Measurements from ENCODE around the gene MEX3A. TPM values are rescaled to one million over a fixed set of nuclear protein-coding genes. Genes with fewer than 3 reads are reported as not detected.

The MEX3A gene
- total RNA-seq, 1 experiment from 2014 or later = 90.0 TPM

DNA sequence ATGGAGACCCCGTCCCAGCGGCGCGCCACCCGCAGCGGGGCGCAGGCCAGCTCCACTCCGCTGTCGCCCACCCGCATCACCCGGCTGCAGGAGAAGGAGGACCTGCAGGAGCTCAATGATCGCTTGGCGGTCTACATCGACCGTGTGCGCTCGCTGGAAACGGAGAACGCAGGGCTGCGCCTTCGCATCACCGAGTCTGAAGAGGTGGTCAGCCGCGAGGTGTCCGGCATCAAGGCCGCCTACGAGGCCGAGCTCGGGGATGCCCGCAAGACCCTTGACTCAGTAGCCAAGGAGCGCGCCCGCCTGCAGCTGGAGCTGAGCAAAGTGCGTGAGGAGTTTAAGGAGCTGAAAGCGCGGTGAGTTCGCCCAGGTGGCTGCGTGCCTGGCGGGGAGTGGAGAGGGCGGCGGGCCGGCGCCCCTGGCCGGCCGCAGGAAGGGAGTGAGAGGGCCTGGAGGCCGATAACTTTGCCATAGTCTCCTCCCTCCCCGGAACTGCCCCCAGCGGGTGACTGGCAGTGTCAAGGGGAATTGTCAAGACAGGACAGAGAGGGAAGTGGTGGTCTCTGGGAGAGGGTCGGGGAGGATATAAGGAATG, 32.8 kb upstream of the MEX3A start:
- DNase-seq (ENCODE audit: low spot score) = no peak
- BruUV-seq (replicated peaks) = TSS peak; percentile 28
- H3K9me3 ChIP-seq (ENCODE audit: low read depth, low read length, poor library complexity, severe bottlenecking) = no peaks in the 10 kb centered on the region

DNA sequence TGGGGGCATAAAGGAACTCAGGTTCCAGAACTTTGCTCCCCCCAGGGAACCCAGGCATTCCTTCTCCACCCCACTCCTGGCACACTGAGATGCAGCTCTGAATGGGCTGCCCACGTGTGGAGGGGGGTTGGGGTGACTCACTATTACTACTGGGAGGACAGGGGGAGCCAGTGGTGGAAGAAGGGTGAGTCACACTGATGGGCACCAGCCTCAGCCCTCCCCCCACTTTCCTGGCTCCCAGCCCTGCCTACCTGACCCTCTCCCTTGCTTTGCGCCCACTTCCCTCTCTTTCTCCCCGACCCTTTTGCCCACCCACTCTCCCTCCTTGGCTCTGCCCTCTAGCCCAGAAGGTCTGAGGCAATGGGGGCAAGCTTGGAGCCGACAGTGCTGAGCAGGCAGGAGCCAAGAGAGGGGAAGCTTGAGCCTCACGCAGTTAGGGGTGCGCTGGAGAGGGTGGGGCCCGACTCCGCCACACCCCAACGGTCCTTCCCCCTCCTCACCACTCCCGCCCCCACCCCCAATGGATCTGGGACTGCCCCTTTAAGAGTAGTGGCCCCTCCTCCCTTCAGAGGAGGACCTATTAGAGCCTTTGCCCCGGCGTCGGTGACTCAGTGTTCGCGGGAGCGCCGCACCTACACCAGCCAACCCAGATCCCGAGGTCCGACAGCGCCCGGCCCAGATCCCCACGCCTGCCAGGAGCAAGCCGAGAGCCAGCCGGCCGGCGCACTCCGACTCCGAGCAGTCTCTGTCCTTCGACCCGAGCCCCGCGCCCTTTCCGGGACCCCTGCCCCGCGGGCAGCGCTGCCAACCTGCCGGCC, 32.0 kb upstream of the MEX3A start, which contains the start of gene LMNA:
Gene LMNA, plus strand, starts transcription at position 611 of the 818 bp plus-strand sequence. CDS start 208 bp downstream, outside the sequence.
- H3K4me1 ChIP-seq (ENCODE audit: insufficient read depth, low read length, poor library complexity, severe bottlenecking) = peaks cover 36% of the 10 kb centered on the region
- ChIA-PET CTCF (interaction anchor here (0.6 to 1.0 kb wide), 3 partner anchors 15 to 19 kb away, joined by 3 to 6 read pairs (median 4); no protein-coding TSS in a partner anchor), POLR2A (ENCODE audit: low non-redundant PET) (interaction anchor here (0.5 kb wide), 2 partner anchors 19 to 53 kb away, joined by 3 to 10 read pairs; no protein-coding TSS in a partner anchor)
- H3K4me3 ChIP-seq (ENCODE audit: low read depth, low read length, poor library complexity, severe bottlenecking) = peak within 1 kb of the TSS; percentile 86
- H3K27me3 ChIP-seq (replicated peaks; ENCODE audit: insufficient read depth, low read depth, low read length, poor library complexity) = no peaks in the 10 kb centered on the region
- TF ChIP-seq, protein P1, sequence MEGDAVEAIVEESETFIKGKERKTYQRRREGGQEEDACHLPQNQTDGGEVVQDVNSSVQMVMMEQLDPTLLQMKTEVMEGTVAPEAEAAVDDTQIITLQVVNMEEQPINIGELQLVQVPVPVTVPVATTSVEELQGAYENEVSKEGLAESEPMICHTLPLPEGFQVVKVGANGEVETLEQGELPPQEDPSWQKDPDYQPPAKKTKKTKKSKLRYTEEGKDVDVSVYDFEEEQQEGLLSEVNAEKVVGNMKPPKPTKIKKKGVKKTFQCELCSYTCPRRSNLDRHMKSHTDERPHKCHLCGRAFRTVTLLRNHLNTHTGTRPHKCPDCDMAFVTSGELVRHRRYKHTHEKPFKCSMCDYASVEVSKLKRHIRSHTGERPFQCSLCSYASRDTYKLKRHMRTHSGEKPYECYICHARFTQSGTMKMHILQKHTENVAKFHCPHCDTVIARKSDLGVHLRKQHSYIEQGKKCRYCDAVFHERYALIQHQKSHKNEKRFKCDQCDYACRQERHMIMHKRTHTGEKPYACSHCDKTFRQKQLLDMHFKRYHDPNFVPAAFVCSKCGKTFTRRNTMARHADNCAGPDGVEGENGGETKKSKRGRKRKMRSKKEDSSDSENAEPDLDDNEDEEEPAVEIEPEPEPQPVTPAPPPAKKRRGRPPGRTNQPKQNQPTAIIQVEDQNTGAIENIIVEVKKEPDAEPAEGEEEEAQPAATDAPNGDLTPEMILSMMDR (conservative IDR thresholded peaks at IDR 0.05; ENCODE audit: low read depth, low read length) = no peak
- TF ChIP-seq EZH2 (IDR thresholded peaks at IDR 0.05; ENCODE audit: borderline replicate concordance, low read depth, low read length, poor library complexity, severe bottlenecking) = no peak
- H3K27ac ChIP-seq (ENCODE audit: low read depth, low read length, poor library complexity, severe bottlenecking) = peak within 1 kb of the TSS; percentile 74
- peak; percentile 92 for DNase-seq (ENCODE audit: low spot score)
- H3K36me3 ChIP-seq (ENCODE audit: insufficient read depth, low read length, poor library complexity, severe bottlenecking) = no peaks in the 10 kb centered on the region
- intact Hi-C loops (cut with micrococcal nuclease; ENCODE audit: unreplicated experiment) = no loop called here
- BruUV-seq (replicated peaks) = no TSS peak
- no peaks in the 10 kb centered on the region for H3K9me3 ChIP-seq (ENCODE audit: low read depth, low read length, poor library complexity, severe bottlenecking)

More for the DNA sequence above, 32.8 kb upstream of the MEX3A start:
- H3K27me3 ChIP-seq (replicated peaks; ENCODE audit: insufficient read depth, low read depth, low read length, poor library complexity) = no peaks in the 10 kb centered on the region
- H3K27ac ChIP-seq (ENCODE audit: low read depth, low read length, poor library complexity, severe bottlenecking) = peak overlapping the region; percentile 74
- no peaks in the 10 kb centered on the region for H3K36me3 ChIP-seq (ENCODE audit: insufficient read depth, low read length, poor library complexity, severe bottlenecking)
- peaks cover 42% of the 10 kb centered on the region for H3K4me1 ChIP-seq (ENCODE audit: insufficient read depth, low read length, poor library complexity, severe bottlenecking)
- TF ChIP-seq, protein P1 (conservative IDR thresholded peaks at IDR 0.05; ENCODE audit: low read depth, low read length) = no peak
- TF ChIP-seq EZH2 (IDR thresholded peaks at IDR 0.05; ENCODE audit: borderline replicate concordance, low read depth, low read length, poor library complexity, severe bottlenecking) = no peak
- ChIA-PET POLR2A (ENCODE audit: low non-redundant PET) (interaction anchor here (0.5 kb wide), 1 partner anchor 18 kb away, joined by 10 read pairs; no protein-coding TSS in a partner anchor), CTCF (interaction anchor here (0.5 to 0.6 kb wide), 2 partner anchors 19 to 175 kb away, joined by 3 to 5 read pairs; no protein-coding TSS in a partner anchor)
- intact Hi-C loops (cut with micrococcal nuclease; ENCODE audit: unreplicated experiment) = no loop called here
- peak overlapping the region; percentile 86 for H3K4me3 ChIP-seq (ENCODE audit: low read depth, low read length, poor library complexity, severe bottlenecking)

DNA sequence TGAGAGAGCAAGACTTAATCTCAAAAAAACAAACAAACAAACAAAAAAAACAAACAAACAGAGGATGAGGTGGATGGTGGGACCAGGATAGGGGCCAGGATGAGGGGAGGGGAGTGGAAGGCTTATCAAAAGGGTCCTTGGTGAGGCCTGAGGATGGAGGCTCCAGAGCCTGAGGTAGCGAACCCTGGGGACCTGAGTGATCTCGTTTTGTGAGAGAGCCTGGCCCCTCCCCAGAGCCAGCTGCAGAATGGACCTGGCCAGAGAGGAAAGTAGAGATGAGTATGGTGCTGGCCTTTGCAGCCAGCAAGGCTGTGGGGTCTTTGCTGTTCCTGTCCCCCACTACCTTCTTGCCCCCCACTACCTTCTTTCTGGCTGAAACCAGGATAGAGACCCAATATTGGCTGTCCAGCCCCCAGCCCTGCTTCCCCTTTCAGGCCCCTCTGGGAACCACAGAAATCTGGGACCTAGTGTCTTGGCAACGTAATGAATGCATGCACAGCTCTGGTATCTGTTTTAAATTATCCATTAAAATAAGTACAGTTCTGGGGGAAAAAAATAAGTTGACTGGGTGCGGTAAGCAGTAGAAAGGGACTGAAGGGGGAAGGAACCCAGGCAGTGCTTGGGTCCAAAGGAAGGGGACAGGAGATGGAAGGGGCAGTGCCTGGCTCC, 31.2 kb upstream of the MEX3A start:
- peak overlapping the region; percentile 86 for H3K4me3 ChIP-seq (ENCODE audit: low read depth, low read length, poor library complexity, severe bottlenecking)
- peaks cover 29% of the 10 kb centered on the region for H3K4me1 ChIP-seq (ENCODE audit: insufficient read depth, low read length, poor library complexity, severe bottlenecking)
- intact Hi-C loops (cut with micrococcal nuclease; ENCODE audit: unreplicated experiment) = no loop called here
- no peaks in the 10 kb centered on the region for H3K27me3 ChIP-seq (replicated peaks; ENCODE audit: insufficient read depth, low read depth, low read length, poor library complexity)
- CTCF ChIA-PET = interaction anchor here (0.9 to 1.0 kb wide), 2 partner anchors 16 to 17 kb away, joined by 4 to 6 read pairs; no protein-coding TSS in a partner anchor
- no peak for TF ChIP-seq EZH2 (IDR thresholded peaks at IDR 0.05; ENCODE audit: borderline replicate concordance, low read depth, low read length, poor library complexity, severe bottlenecking)
- TF ChIP-seq, protein P1 (conservative IDR thresholded peaks at IDR 0.05; ENCODE audit: low read depth, low read length) = no peak
- no peak for DNase-seq (ENCODE audit: low spot score)
- H3K9me3 ChIP-seq (ENCODE audit: low read depth, low read length, poor library complexity, severe bottlenecking) = no peaks in the 10 kb centered on the region
- POLR2A ChIA-PET (ENCODE audit: low non-redundant PET) = no interaction called here
- H3K27ac ChIP-seq (ENCODE audit: low read depth, low read length, poor library complexity, severe bottlenecking) = peak overlapping the region; percentile 74
- no peaks in the 10 kb centered on the region for H3K36me3 ChIP-seq (ENCODE audit: insufficient read depth, low read length, poor library complexity, severe bottlenecking)
- BruUV-seq (replicated peaks) = no TSS peak
